ENCODE measurements around the gene NTRK3. TPM values are rescaled to one million over a fixed set of nuclear protein-coding genes. Genes with fewer than 3 reads are reported as not detected.

The NTRK3 gene
- total RNA-seq, 1 donor: under 0.01 TPM

GRCh38 chr15:88258093-88258641 is 1.6 kb upstream of the NTRK3 start:
- no peak for DNase-seq (ENCODE audit: low read depth in 2 of 3, low spot score in 2 of 3)

GRCh38 chr15:88257311-88258092 is 963 bp upstream of the NTRK3 start:
- DNase-seq (ENCODE audit: low read depth in 2 of 3, low spot score in 2 of 3): no peak

GRCh38 chr15:88255484-88256278 is 858 bp downstream of the NTRK3 start:
- DNase-seq (ENCODE audit: low read depth in 2 of 3, low spot score in 2 of 3): peak in 1 of 3 donors; percentile 38

- DNase-seq (ENCODE audit: low read depth in 2 of 3, low spot score in 2 of 3): no peak
These were observed 1.5 kb downstream of the NTRK3 start for GRCh38 chr15:88255087-88255483.

- no peak for DNase-seq (ENCODE audit: low read depth in 2 of 3, low spot score in 2 of 3)
These were observed 4.1 kb downstream of the NTRK3 start for GRCh38 chr15:88252441-88252840.

- no peak for DNase-seq (ENCODE audit: low read depth in 2 of 3, low spot score in 2 of 3)
These were observed 5.7 kb downstream of the NTRK3 start for GRCh38 chr15:88250826-88251225.

- no peak for DNase-seq (ENCODE audit: low read depth in 2 of 3, low spot score in 2 of 3)
These were observed 7.3 kb downstream of the NTRK3 start for GRCh38 chr15:88249220-88249619.

- no peak for DNase-seq (ENCODE audit: low read depth in 2 of 3, low spot score in 2 of 3)
These were observed 8.6 kb downstream of the NTRK3 start for GRCh38 chr15:88247914-88248313.

GRCh38 chr15:88246666-88247446 is 9.7 kb downstream of the NTRK3 start:
- peak; percentile 52 to 84 (median 67) for DNase-seq (ENCODE audit: low read depth in 2 of 3, low spot score in 2 of 3)

- no peak for DNase-seq (ENCODE audit: low read depth in 2 of 3, low spot score in 2 of 3)
These were observed 10.5 kb downstream of the NTRK3 start for GRCh38 chr15:88246081-88246480.

GRCh38 chr15:88243895-88244787 is 12.4 kb downstream of the NTRK3 start:
- DNase-seq (ENCODE audit: low read depth in 2 of 3, low spot score in 2 of 3): peak in 1 of 3 donors; percentile 40

- no peak for DNase-seq (ENCODE audit: low read depth in 2 of 3, low spot score in 2 of 3)
These were observed 13.7 kb downstream of the NTRK3 start for GRCh38 chr15:88242586-88243555.

GRCh38 chr15:88241461-88241860 is 15.1 kb downstream of the NTRK3 start:
- DNase-seq (ENCODE audit: low read depth in 2 of 3, low spot score in 2 of 3): no peak

- no peak for DNase-seq (ENCODE audit: low read depth in 2 of 3, low spot score in 2 of 3)
These were observed 15.5 kb downstream of the NTRK3 start for GRCh38 chr15:88241060-88241459.

- no peak for DNase-seq (ENCODE audit: low read depth in 2 of 3, low spot score in 2 of 3)
These were observed 16.9 kb downstream of the NTRK3 start for GRCh38 chr15:88239594-88239993.

- no peak for DNase-seq (ENCODE audit: low read depth in 2 of 3, low spot score in 2 of 3)
These were observed 17.7 kb downstream of the NTRK3 start for GRCh38 chr15:88238618-88239430.

GRCh38 chr15:88234711-88235110 is 21.8 kb downstream of the NTRK3 start:
- no peak for DNase-seq (ENCODE audit: low read depth in 2 of 3, low spot score in 2 of 3)

- no peak for DNase-seq (ENCODE audit: low read depth in 2 of 3, low spot score in 2 of 3)
These were observed 22.6 kb downstream of the NTRK3 start for GRCh38 chr15:88233921-88234320.

Measured in hematopoietic multipotent progenitor cell (in vitro differentiated cells).